IPS-18a (cell line): ENCODE data around the gene GRIFIN.
"Not testable (repeated sequence)": the region's sequence is repeated elsewhere in the genome, so short reads cannot be mapped to it uniquely, and the experiment has no call there.

Experiments
- H3K27ac ChIP-seq: one replicate; pipeline ENCODE4 v1.5.1; 2013; ENCODE audit warnings: low read length
- H3K27me3 ChIP-seq: one replicate; pipeline ENCODE4 v1.6.1; 2013; ENCODE audit warnings: mild to moderate bottlenecking, low read length; ENCODE audit not compliant: control insufficient read depth, insufficient read depth
- H3K36me3 ChIP-seq: one replicate; pipeline ENCODE4 v1.6.1; 2013; ENCODE audit warnings: low read depth, low read length; ENCODE audit not compliant: control insufficient read depth
- H3K4me1 ChIP-seq: one replicate; pipeline ENCODE4 v1.6.1; 2013; ENCODE audit warnings: low read depth, low read length; ENCODE audit not compliant: control insufficient read depth
- H3K4me3 ChIP-seq: one replicate; pipeline ENCODE4 v1.5.1; 2013; ENCODE audit warnings: low read length
- H3K9ac ChIP-seq: one replicate; pipeline ENCODE4 v1.6.1; 2013; ENCODE audit warnings: mild to moderate bottlenecking, low read length, moderate library complexity
- H3K9me3 ChIP-seq: one replicate; pipeline ENCODE4 v1.6.1; 2013; ENCODE audit warnings: low read depth, low read length; ENCODE audit not compliant: control insufficient read depth

GRIFIN gene

GRCh38 chr7:2461268-2462026 lies 14.8 kb downstream of the GRIFIN start:
- no peaks in the 10 kb centered on the region for H3K27me3 ChIP-seq
- H3K27ac ChIP-seq: no peak overlapping the region
- H3K36me3 ChIP-seq: no peaks in the 10 kb centered on the region

GRCh38 chr7:2460641-2461040 lies 15.6 kb downstream of the GRIFIN start:
- Histone ChIP-seq H3K9ac (no peak overlapping the region), H3K9me3 (no peaks in the 10 kb centered on the region), H3K27me3 (no peaks in the 10 kb centered on the region), H3K4me1 (peaks cover 1% of the 10 kb centered on the region), H3K4me3 (no peak overlapping the region), H3K36me3 (no peaks in the 10 kb centered on the region), H3K27ac (no peak overlapping the region)

More at GRCh38 chr7:2461268-2462026, 14.8 kb downstream of the GRIFIN start:
- Histone ChIP-seq H3K9me3 (no peaks in the 10 kb centered on the region), H3K4me1 (peaks cover 6% of the 10 kb centered on the region), H3K4me3 (no peak overlapping the region), H3K9ac (no peak overlapping the region)

GRCh38 chr7:2460188-2460587 lies 16.0 kb downstream of the GRIFIN start:
- Histone ChIP-seq H3K4me3 (no peak overlapping the region), H3K9me3 (no peaks in the 10 kb centered on the region), H3K4me1 (no peaks in the 10 kb centered on the region), H3K27ac (no peak overlapping the region), H3K27me3 (no peaks in the 10 kb centered on the region), H3K36me3 (no peaks in the 10 kb centered on the region), H3K9ac (no peak overlapping the region)

- Histone ChIP-seq H3K4me3 (no peak overlapping the region), H3K4me1 (no peaks in the 10 kb centered on the region), H3K36me3 (no peaks in the 10 kb centered on the region), H3K27ac (no peak overlapping the region), H3K27me3 (no peaks in the 10 kb centered on the region), H3K9ac (no peak overlapping the region), H3K9me3 (no peaks in the 10 kb centered on the region)
Observed at GRCh38 chr7:2459674-2460073, 16.5 kb downstream of the GRIFIN start.

GRCh38 chr7:2453849-2454248 lies 22.3 kb downstream of the GRIFIN start:
- H3K27ac ChIP-seq, H3K9ac ChIP-seq, H3K9me3 ChIP-seq, H3K36me3 ChIP-seq, H3K27me3 ChIP-seq, H3K4me3 ChIP-seq, H3K4me1 ChIP-seq: not testable (repeated sequence)

- H3K36me3 ChIP-seq: no peaks in the 10 kb centered on the region
- H3K27me3 ChIP-seq: no peaks in the 10 kb centered on the region
- no peaks in the 10 kb centered on the region for H3K4me1 ChIP-seq
- H3K4me3 ChIP-seq: no peak overlapping the region
- H3K27ac ChIP-seq: no peak overlapping the region
- no peak overlapping the region for H3K9ac ChIP-seq
- H3K9me3 ChIP-seq: no peaks in the 10 kb centered on the region
Observed at GRCh38 chr7:2452643-2453270, 23.4 kb downstream of the GRIFIN start.

GRCh38 chr7:2452074-2452507 lies 24.1 kb downstream of the GRIFIN start:
- Histone ChIP-seq H3K36me3 (no peaks in the 10 kb centered on the region), H3K4me3 (no peak overlapping the region), H3K4me1 (no peaks in the 10 kb centered on the region), H3K9me3 (no peaks in the 10 kb centered on the region), H3K27ac (no peak overlapping the region), H3K9ac (no peak overlapping the region), H3K27me3 (no peaks in the 10 kb centered on the region)

GRCh38 chr7:2451171-2452073 lies 24.8 kb downstream of the GRIFIN start:
- H3K9ac ChIP-seq: no peak overlapping the region
- H3K36me3 ChIP-seq: no peaks in the 10 kb centered on the region
- no peaks in the 10 kb centered on the region for H3K4me1 ChIP-seq
- H3K9me3 ChIP-seq: no peaks in the 10 kb centered on the region
- H3K27me3 ChIP-seq: no peaks in the 10 kb centered on the region
- no peak overlapping the region for H3K27ac ChIP-seq
- peak overlapping the region; percentile 25 for H3K4me3 ChIP-seq

- Histone ChIP-seq H3K36me3 (no peaks in the 10 kb centered on the region), H3K4me1 (no peaks in the 10 kb centered on the region), H3K27me3 (no peaks in the 10 kb centered on the region), H3K4me3 (no peak overlapping the region), H3K9ac (no peak overlapping the region), H3K9me3 (no peaks in the 10 kb centered on the region), H3K27ac (no peak overlapping the region)
Observed at GRCh38 chr7:2450198-2451107, 25.7 kb downstream of the GRIFIN start.

- H3K36me3 ChIP-seq: no peaks in the 10 kb centered on the region
- H3K4me3 ChIP-seq: no peak overlapping the region
- no peaks in the 10 kb centered on the region for H3K4me1 ChIP-seq
- no peak overlapping the region for H3K9ac ChIP-seq
- H3K27ac ChIP-seq: no peak overlapping the region
- H3K27me3 ChIP-seq: no peaks in the 10 kb centered on the region
- H3K9me3 ChIP-seq: no peaks in the 10 kb centered on the region
Observed at GRCh38 chr7:2446676-2447075, 29.5 kb downstream of the GRIFIN start.
